Smooth muscle cell of the brain vasculature (primary cell): Measurements from ENCODE around the gene SAMD11.

Experiments
- DNase-seq: peaks from one replicate; pipeline ENCODE4 v3.0.0-alpha.2; 2012; ENCODE audit warnings: low read depth, low spot score

The SAMD11 gene

DNA sequence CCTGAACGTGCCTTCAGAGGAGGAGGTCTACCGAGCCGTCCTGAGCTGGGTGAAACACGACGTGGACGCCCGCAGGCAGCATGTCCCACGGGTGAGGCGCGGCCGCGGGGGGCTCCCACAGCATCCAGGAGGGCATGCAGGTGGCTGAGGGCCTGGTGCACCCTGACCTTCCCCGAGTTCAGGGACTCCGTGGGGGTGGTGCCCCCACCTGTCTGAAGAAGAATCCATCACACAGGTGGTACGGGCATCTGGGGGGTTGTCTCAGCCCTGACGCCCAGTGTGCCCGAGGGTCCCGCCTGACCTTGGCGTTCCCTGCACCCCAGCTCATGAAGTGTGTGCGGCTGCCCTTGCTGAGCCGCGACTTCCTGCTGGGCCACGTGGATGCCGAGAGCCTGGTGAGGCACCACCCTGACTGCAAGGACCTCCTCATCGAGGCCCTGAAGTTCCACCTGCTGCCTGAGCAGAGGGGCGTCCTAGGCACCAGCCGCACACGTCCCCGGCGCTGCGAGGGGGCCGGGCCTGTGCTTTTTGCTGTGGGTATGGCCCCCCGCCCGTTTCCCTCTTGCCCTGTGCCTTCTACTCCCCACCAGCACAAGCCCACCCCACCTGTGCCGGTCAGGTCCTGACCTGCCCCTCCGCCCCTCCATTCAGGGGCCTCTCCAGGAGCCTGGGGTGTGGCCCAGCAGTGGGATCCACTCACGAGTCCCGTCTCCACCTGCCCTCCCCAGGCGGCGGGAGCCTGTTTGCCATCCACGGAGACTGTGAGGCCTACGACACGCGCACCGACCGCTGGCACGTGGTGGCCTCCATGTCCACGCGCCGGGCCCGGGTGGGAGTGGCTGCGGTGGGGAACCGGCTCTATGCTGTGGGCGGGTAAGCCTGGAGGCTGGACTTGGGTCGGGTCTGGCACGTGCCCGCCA is 38.9 kb downstream of the SAMD11 start:
- DNase-seq: no peak

DNA sequence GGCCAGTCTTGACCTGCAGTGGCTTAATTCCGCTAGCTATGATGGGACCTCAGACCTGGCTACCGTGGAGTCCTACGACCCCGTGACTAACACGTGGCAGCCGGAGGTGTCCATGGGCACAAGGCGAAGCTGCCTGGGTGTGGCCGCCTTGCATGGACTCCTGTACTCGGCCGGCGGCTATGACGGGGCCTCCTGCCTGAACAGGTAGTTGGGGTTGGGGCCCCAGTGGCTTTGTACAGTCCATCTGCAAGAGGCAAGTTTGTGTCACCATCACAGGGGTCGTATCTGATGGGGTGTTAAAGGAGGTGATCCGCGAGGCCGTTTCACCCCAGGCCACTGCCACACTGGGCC is 39.6 kb downstream of the SAMD11 start:
- no peak for DNase-seq

DNA sequence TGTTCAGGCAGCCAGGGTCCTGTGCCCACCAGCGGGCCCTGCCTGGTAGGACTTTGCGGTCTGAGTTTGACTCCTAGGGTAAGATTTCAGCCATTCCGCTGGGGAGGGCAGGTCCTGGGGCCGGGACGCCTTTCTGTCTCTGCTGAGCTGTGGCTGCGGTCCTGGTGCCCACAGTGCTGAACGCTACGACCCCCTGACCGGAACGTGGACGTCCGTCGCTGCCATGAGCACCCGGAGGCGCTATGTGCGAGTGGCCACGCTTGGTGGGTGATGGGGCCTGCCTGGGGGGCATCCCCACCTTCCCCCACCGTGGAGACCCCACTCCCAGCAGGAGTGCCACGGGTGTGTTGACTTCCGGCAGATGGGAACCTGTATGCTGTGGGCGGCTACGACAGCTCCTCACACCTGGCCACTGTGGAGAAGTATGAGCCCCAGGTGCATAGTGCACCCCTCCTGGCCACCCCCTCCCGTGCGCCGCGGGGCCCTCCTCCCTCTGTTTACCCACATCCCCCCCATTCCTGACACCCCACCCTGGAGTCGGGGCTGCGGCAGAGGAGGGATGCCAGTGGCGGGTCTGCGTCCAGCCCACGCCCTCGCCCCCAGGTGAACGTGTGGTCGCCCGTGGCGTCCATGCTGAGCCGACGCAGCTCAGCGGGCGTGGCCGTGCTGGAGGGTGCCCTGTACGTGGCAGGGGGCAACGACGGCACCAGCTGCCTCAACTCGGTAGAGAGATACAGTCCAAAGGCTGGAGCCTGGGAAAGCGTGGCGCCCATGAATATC is 40.2 kb downstream of the SAMD11 start:
- DNase-seq: no peak

DNA sequence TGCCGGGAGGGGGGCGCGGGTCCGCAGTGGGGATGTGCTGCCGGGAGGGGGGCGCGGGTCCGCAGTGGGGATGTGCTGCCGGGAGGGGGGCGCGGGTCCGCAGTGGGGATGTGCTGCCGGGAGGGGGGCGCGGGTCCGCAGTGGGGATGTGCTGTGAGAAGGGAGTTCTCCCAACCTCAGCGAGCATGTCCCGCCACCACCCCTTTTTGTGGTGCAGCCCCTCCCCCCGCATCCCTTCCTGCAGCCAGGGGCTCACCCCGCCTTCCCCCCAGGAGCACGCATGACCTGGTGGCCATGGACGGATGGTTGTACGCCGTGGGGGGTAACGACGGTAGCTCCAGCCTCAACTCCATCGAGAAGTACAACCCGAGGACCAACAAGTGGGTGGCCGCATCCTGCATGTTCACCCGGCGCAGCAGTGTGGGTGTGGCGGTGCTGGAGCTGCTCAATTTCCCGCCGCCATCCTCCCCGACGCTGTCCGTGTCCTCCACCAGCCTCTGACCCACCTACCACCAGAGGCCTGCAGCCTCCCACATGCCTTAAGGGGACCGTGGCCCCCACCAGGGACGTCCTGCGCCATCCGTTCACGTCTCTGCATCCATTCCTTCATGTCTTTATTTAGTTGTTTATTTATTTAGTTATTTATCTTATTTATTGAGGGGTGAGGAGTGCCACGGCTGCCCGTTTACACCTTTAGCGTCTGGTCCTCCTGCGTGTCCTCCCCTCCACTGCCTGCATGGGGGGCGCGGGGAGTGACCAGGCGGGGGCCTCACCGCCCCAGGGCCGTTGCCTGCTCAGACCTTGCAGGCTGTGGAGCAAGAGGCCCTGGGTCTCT is 41.2 kb downstream of the SAMD11 start:
- DNase-seq: no peak

DNA sequence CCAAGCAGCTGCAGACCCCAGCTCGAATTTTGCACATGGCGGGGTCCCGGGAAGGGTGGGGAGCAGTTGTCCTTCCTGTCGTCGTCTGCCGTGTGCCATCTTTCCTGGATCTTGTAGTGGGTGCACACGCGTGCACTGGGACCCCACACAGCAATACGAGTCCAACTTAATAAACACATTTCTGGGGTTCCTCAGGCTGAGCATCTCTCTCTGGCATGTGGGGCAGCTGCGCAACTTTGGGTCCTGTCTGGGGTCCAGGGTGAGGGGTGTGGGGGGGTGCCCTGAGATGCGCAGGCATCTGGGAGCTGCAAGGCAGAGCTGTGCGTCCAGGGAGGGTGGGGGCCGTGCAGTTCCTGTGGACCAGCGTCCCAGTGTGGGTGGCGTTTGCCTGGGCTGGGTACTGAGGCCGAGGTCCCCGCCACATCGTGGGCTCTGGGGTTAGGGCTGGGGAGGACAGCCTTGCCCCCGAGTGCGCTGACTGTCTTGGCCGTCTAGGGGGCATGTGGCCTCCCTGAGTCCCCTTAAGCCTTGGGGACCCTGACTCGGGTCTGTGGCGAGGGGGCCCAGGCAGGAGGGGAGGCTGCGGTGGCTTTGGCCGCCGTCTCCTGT is 41.9 kb downstream of the SAMD11 start:
- no peak for DNase-seq

DNA sequence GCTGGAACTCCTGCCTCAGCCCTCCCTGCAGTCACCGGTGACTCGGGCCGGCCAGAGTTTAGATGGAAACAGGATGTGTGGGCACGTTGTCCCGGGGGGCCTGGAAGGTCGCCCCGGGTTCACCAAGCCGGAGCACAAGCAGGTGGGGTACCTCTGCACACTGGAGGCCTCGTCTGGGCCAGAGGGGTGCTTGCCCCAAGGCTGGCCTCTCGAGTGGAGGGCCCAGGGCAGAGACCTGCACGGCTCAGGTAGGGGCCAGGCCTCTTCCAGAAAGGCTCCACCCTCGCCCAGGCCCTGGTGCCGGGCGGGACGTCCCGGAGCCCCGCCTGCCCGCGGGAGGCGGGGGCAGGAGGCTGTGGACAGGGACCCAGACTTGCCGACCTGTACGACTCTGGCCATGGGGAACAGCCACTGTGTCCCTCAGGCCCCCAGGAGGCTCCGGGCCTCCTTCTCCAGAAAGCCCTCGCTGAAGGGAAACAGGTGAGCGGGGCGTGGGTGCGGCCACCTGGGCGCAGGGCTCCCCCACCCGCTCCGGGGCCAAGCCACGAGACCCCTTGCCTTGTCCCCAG is 42.5 kb downstream of the SAMD11 start, which contains the start of gene PLEKHN1:
Gene PLEKHN1 (plus strand): TSS at position 348 of the 569 bp plus-strand sequence. CDS start 50 bp downstream, at position 398.
- DNase-seq: no peak

DNA sequence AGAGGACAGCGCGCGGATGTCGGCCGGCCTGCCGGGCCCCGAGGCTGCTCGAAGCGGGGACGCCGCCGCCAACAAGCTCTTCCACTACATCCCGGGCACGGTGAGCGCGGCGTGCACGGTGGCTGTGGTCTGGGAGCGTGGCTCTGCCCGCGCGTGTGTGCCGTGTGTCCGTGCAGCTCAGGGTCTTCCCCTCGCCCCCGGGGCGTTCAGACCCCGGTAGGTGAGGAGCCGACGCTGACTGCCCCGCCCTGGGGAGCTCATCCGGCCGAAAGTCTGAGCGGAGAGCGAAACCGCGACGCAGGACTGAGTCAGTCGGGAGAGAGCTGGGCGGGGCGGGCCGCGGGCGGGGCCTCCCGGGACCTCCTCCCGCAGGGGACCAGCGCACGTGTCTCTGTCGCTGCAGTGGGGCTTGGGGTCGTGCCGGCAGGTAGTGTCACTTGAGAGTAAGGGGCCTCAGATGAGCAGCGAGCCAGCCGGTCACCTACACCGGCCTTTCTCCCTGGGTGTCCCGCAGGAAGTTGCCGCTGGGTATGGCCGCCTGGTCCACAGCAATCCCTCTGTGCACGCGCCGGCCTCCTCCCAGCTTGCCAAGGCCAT is 43.1 kb downstream of the SAMD11 start:
- DNase-seq: no peak

DNA sequence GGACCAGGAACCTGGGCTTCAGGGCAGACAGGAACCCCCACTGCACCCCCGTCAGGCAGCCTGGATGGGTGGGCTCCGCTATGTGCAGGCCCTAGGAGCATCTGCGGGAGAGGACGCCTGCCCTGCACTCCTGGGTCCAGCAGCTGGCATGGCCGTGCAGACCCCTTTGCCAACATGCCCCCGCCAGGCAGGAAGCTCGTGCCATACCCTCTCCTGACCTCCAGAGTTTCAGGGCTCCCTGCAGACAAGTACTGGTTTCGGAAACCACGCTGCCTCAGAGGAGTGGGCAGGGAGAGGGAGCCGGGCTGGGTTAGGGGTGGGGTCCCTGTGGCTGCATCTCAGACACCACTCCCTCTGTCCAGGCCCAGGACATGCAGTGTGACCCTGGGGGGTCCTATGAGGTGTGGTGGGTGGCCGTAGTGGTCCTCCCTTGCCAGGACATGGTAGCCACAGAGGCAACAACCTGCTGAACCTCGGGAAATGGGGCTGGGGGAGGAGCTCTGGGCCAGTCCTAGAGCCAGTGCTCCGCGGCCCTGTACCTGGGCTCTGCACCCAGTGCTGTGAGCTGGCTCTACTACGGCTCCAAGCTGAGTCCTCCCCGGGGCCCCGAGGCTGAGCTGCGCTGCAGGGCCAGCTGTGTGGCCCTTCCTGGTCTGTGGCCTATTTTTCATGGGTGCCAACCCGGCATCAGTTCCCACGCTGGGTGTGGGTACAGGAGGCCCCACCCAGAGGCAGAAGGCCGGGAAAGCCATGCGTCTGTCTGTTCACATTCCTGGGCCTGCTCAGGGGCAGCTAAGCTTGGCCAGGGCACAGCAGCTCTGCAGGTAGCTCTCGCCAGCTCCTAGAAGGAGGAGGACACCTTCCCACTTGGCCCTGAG is 44.0 kb downstream of the SAMD11 start:
- no peak for DNase-seq

DNA sequence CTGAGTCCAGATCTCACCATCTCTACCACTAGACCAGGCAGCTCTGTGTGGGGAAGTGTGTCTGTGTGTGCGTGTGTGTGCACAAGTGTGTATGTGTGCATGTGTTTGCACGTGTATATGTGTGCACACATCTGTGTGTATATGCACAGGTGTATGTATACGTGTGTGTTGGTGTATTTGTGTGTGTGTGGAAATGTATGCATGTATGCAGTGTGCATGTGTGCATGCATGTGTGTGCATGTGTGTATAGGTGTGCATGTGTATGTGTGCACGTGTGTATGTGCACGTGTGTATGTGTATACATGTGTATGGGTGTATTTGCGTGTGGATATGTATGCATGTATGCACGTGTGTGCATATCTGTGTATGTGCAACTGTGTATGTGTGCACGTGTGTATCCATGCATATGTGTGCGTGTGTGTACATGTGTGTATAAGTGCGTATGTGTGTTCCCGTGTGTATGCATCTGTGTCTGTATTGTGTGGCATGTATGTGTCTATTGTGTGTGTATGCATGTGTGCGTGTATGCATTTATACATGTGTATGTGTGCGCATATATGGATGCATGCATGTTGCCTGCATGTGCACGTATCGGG is 45.6 kb downstream of the SAMD11 start:
- DNase-seq: no peak

DNA sequence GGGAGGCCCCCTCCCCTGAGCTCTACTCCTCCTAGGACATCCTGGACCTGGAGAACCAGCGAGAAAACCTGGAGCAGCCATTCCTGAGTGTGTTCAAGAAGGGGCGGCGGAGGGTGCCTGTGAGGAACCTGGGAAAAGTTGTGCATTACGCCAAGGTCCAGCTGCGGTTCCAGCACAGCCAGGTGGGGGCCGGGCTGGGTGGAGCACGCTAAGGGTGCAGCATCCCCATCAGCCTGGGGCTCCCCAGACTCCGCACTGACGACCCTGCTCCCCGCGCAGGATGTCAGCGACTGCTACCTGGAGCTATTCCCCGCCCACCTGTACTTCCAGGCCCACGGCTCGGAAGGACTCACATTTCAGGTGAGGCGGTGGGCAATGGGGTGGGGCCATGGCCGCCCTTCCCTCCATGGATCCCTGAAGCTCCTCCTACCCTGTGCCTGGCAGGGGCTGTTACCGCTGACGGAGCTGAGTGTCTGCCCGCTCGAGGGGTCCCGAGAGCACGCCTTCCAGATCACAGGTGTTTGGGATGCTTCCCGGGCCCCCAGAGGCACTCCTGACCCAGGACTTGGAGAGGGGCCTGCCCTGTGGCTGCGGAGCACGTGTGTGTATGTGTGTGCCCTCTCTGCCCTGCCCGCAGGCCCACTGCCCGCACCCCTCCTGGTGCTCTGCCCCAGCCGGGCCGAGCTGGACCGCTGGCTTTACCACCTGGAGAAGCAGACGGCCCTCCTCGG is 46.7 kb downstream of the SAMD11 start:
- no peak for DNase-seq

DNA sequence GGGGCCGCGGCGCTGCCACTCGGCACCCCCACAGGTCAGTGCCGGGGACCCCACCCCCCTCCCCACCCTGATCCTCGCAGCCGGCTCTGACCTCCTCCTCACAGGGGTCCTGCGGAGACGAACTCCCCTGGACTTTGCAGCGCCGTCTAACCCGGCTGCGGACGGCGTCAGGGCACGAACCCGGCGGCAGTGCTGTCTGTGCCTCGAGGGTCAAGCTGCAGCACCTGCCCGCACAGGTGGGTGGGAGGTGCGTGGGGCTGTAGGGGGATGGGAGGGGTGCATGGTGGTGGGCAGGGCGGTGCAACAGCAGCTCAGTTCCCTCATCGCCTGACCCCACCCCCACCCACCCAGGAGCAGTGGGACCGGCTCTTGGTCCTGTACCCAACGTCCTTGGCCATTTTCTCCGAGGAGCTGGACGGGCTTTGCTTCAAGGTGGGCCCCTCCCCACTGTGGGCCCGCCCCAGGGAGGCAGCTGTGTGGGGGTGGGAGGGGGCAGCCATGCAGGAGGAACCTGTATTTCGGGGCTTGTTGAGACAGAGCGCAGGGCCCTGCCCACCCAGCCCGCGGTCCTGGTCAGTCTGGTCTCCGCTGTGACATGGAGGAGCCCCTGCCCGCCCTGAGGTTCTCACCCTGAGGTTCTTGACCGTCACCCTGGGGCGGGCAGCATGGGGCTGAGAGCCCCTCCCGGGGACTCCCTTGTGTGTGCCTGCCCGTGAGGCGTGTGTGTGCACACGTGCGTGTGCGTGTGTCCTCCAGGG is 47.4 kb downstream of the SAMD11 start:
- DNase-seq: no peak

DNA sequence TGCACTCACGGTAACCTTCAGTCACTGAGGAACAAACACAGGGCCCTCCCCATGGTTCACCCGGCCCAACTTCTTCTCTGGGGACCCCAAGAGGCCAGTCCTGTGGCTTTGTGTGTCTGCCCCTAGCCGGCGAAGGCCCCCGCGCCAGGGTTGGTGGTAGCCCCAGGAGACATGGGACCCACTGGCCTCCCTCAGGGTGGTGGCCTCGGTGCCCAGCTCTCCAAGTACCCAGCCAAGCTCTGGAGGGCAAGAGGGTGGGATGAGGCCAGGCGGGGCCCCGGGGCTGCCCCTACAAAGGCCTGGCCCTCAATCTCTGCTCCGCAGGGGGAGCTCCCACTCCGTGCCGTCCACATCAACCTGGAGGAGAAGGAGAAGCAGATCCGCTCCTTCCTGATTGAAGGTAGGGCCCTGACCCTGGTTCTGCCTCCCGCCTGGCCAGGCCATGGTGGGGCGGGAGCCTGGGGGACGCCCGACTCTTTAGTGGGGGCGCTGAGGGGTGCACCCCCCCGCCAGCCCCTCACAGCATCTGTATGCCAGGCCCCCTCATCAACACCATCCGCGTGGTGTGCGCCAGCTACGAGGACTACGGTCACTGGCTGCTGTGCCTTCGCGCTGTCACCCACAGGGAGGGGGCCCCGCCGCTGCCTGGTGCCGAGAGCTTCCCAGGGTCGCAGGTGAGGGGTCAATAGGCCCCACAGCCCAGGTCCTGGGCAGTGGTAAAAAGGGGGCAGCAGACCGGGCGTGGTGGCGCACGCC is 48.2 kb downstream of the SAMD11 start:
- no peak for DNase-seq

DNA sequence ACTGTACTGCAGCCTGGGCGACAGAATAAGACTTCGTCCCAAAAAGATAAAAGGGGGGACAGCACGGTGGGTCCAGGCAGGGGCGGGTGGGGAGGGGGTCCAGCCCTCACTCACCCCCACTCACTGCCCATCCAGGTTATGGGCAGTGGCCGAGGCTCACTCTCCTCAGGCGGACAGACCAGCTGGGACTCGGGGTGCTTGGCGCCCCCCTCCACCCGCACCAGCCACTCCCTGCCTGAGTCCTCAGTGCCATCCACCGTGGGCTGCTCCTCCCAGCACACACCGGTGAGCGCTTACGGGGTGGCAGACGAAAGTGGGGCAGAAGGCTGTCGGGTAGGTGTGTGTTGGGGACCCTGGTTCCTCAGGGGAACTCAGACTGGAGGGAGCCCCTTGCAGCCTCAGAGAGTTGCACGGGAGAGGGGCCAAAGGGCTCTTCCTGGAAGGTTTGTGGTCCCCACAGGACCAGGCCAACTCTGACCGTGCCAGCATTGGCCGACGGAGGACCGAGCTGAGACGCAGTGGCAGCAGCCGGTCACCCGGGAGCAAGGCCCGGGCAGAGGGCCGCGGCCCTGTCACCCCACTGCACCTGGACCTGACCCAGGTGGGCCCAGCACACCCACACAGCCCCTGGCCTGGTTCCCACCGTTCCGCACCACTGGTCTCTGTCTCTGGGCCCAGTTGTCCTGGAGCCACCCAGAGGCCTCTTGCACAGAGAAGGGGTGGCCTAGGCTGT is 49.2 kb downstream of the SAMD11 start:
- DNase-seq: no peak

DNA sequence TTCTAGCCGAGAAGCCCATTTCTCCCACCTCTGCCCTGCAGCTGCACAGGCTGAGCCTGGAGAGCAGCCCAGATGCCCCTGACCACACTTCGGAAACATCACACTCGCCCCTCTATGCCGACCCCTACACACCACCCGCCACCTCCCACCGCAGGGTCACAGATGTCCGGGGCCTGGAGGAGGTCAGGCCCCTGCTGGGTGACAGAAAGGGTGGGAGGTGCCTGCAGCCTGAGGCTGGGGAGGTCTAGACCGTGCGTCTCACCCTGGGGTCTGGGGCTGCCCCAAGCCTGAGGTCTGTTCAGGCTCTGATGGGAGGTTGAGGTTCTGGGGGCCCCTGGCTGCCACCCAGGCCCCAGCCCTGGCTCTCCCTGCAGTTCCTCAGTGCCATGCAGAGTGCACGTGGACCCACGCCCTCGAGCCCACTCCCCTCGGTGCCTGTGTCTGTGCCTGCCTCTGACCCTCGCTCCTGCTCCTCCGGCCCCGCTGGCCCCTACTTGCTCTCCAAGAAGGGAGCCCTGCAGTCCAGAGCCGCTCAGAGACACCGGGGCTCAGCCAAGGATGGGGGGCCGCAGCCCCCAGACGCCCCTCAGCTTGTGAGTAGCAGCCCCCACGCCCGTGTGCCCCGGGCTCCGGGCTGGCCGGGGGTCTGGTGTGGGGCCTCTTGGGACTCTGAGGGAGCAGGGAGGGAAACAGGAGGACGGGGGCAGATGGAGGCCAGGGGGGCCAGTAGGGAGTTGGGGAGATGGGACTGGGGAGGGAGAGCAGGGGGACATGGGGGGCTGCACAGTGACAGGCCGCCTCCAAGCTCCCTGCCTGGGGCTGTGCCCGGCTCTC is 50.0 kb downstream of the SAMD11 start:
- DNase-seq: no peak

DNA sequence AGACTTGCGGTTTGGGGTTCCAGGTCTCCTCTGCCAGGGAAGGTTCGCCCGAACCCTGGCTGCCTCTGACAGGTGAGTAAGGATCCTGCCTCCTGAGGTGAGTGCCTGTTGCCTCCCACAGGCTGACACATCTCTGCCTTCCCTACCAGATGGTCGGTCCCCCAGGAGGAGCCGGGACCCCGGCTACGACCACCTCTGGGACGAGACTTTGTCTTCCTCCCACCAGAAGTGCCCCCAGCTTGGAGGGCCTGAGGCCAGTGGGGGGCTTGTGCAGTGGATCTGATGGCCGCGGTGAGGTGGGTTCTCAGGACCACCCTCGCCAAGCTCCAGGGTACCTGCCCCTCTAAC is 50.5 kb downstream of the SAMD11 start:
- no peak for DNase-seq
